Stimulated activated naive B cell treated with anti-CD40 and anti-IgM and Interleukin-4, amounts not matched to agents 10 μg/mL and 1 μg/mL and 100 μg/mL, for 72 hours (primary cell): Measurements from ENCODE around the gene OPN5.

ENCODE experiments used
- ATAC-seq, 2 donors: fragments of 150-1000 bp; cut with Tn5 transposase; replicated peaks; 2 replicates each; pipeline ENCODE4 v1.10.0; 2021; ENCODE audit warnings: moderate library complexity in 1 of 2
- DNase-seq: peaks from one replicate; pipeline ENCODE4 v3.0.0; 2021
- H3K27ac Mint-ChIP-seq: one replicate; pipeline ENCODE4 v1.8.0; 2022; ENCODE audit warnings: mild to moderate bottlenecking, mixed read lengths
- H3K27me3 Mint-ChIP-seq, 2 donors: one replicate each; pipeline ENCODE4 v1.8.0; 2022; ENCODE audit warnings: mixed read lengths in 2 of 2
- H3K36me3 Mint-ChIP-seq, 2 donors: one replicate each; pipeline ENCODE4 v1.8.0; 2022; ENCODE audit warnings: mixed read lengths in 2 of 2, mild to moderate bottlenecking in 1 of 2
- H3K4me1 Mint-ChIP-seq, 2 donors: one replicate each; pipeline ENCODE4 v1.8.0; 2022; ENCODE audit warnings: mixed read lengths in 2 of 2, mild to moderate bottlenecking in 1 of 2
- H3K4me3 Mint-ChIP-seq, 2 donors: one replicate each; pipeline ENCODE4 v1.8.0; 2022; ENCODE audit warnings: mild to moderate bottlenecking in 2 of 2, mixed read lengths in 2 of 2, moderate library complexity in 1 of 2
- H3K9me3 Mint-ChIP-seq, 2 donors: one replicate each; pipeline ENCODE4 v1.8.0; 2022; ENCODE audit warnings: mixed read lengths in 2 of 2, mild to moderate bottlenecking in 1 of 2

Gene OPN5

GRCh38 chr6:47811443-47811842 is 29.6 kb downstream of the OPN5 start:
- ATAC-seq (no peak), DNase-seq (no peak)
- H3K4me1 Mint-ChIP-seq = no peaks in the 10 kb centered on the region
- H3K27ac Mint-ChIP-seq = no peak overlapping the region
- no peaks in the 10 kb centered on the region for H3K9me3 Mint-ChIP-seq
- no peak overlapping the region for H3K4me3 Mint-ChIP-seq
- H3K27me3 Mint-ChIP-seq = peaks cover 15 to 19% of the 10 kb centered on the region in 2 donors
- no peaks in the 10 kb centered on the region for H3K36me3 Mint-ChIP-seq

GRCh38 chr6:47817749-47818148 is 35.9 kb downstream of the OPN5 start:
- Mint-ChIP-seq H3K4me3 (no peak overlapping the region), H3K36me3 (no peaks in the 10 kb centered on the region), H3K9me3 (no peaks in the 10 kb centered on the region), H3K4me1 (no peaks in the 10 kb centered on the region), H3K27ac (no peak overlapping the region), H3K27me3 (peaks cover 14 to 18% of the 10 kb centered on the region in 2 donors)
- DNase-seq = no peak
- no peak for ATAC-seq

GRCh38 chr6:47819461-47819860 is 37.6 kb downstream of the OPN5 start:
- no peak overlapping the region for H3K27ac Mint-ChIP-seq
- H3K36me3 Mint-ChIP-seq = no peaks in the 10 kb centered on the region
- no peaks in the 10 kb centered on the region for H3K9me3 Mint-ChIP-seq
- no peak overlapping the region for H3K4me3 Mint-ChIP-seq
- no peaks in the 10 kb centered on the region for H3K4me1 Mint-ChIP-seq
- H3K27me3 Mint-ChIP-seq = peaks cover 8 to 16% of the 10 kb centered on the region in 2 donors
- DNase-seq (no peak), ATAC-seq (no peak)

GRCh38 chr6:47822856-47823554 is 41.2 kb downstream of the OPN5 start:
- H3K27ac Mint-ChIP-seq = no peak overlapping the region
- ATAC-seq (no peak), DNase-seq (no peak)
- no peak overlapping the region for H3K4me3 Mint-ChIP-seq
- H3K36me3 Mint-ChIP-seq = no peaks in the 10 kb centered on the region
- H3K9me3 Mint-ChIP-seq = no peaks in the 10 kb centered on the region
- H3K4me1 Mint-ChIP-seq = no peaks in the 10 kb centered on the region
- peaks cover 5 to 16% of the 10 kb centered on the region in 2 donors for H3K27me3 Mint-ChIP-seq

GRCh38 chr6:47832386-47833100 is 50.7 kb downstream of the OPN5 start:
- Mint-ChIP-seq H3K9me3 (no peaks in the 10 kb centered on the region), H3K27ac (no peak overlapping the region), H3K27me3 (peaks cover under 1 to 5% of the 10 kb centered on the region in 2 donors), H3K4me1 (no peaks in the 10 kb centered on the region), H3K4me3 (no peak overlapping the region), H3K36me3 (no peaks in the 10 kb centered on the region)
- ATAC-seq (no peak), DNase-seq (no peak)

- Mint-ChIP-seq H3K9me3 (peaks cover 0 to 3% of the 10 kb centered on the region in 2 donors), H3K27ac (no peak overlapping the region), H3K36me3 (no peaks in the 10 kb centered on the region), H3K4me3 (no peak overlapping the region), H3K4me1 (no peaks in the 10 kb centered on the region), H3K27me3 (peaks cover 7 to 9% of the 10 kb centered on the region in 2 donors)
- no peak for DNase-seq
- no peak for ATAC-seq
Measured at GRCh38 chr6:47834196-47834595, 52.4 kb downstream of the OPN5 start.

GRCh38 chr6:47836046-47836445 is 54.2 kb downstream of the OPN5 start:
- no peaks in the 10 kb centered on the region for H3K36me3 Mint-ChIP-seq
- H3K27ac Mint-ChIP-seq = no peak overlapping the region

GRCh38 chr6:47836639-47837038 is 54.8 kb downstream of the OPN5 start:
- ATAC-seq (peak in 1 of 2 donors; percentile 25), DNase-seq (no peak)
- H3K27me3 Mint-ChIP-seq = peaks cover 4 to 7% of the 10 kb centered on the region in 2 donors
- H3K36me3 Mint-ChIP-seq = no peaks in the 10 kb centered on the region
- H3K9me3 Mint-ChIP-seq = peaks cover 0 to 3% of the 10 kb centered on the region in 2 donors
- H3K4me3 Mint-ChIP-seq = no peak overlapping the region
- H3K27ac Mint-ChIP-seq = no peak overlapping the region
- H3K4me1 Mint-ChIP-seq = no peaks in the 10 kb centered on the region

More at GRCh38 chr6:47836046-47836445, 54.2 kb downstream of the OPN5 start:
- Mint-ChIP-seq H3K9me3 (peaks cover 0 to 3% of the 10 kb centered on the region in 2 donors), H3K4me3 (no peak overlapping the region), H3K27me3 (peaks cover 7 to 8% of the 10 kb centered on the region in 2 donors), H3K4me1 (no peaks in the 10 kb centered on the region)
- no peak for ATAC-seq
- DNase-seq = no peak

- H3K9me3 Mint-ChIP-seq = peaks cover 0 to 3% of the 10 kb centered on the region in 2 donors
- no peak overlapping the region for H3K27ac Mint-ChIP-seq
- no peak for DNase-seq
- H3K4me3 Mint-ChIP-seq = no peak overlapping the region
- no peaks in the 10 kb centered on the region for H3K4me1 Mint-ChIP-seq
- H3K36me3 Mint-ChIP-seq = no peaks in the 10 kb centered on the region
- peaks cover 4 to 7% of the 10 kb centered on the region in 2 donors for H3K27me3 Mint-ChIP-seq
- no peak for ATAC-seq
Measured at GRCh38 chr6:47839645-47840044, 57.8 kb downstream of the OPN5 start.

- no peak for ATAC-seq
Measured at GRCh38 chr6:47844881-47845280, 63.0 kb downstream of the OPN5 start.

GRCh38 chr6:47846752-47847151 is 64.9 kb downstream of the OPN5 start:
- Mint-ChIP-seq H3K4me1 (no peaks in the 10 kb centered on the region), H3K27ac (no peak overlapping the region), H3K4me3 (no peak overlapping the region), H3K9me3 (no peaks in the 10 kb centered on the region), H3K36me3 (no peaks in the 10 kb centered on the region), H3K27me3 (no peaks in the 10 kb centered on the region)
- ATAC-seq = no peak
- DNase-seq = no peak

More at GRCh38 chr6:47844881-47845280, 63.0 kb downstream of the OPN5 start:
- Mint-ChIP-seq H3K4me3 (no peak overlapping the region), H3K9me3 (no peaks in the 10 kb centered on the region), H3K27ac (no peak overlapping the region), H3K27me3 (no peaks in the 10 kb centered on the region), H3K4me1 (no peaks in the 10 kb centered on the region), H3K36me3 (no peaks in the 10 kb centered on the region)
- DNase-seq = no peak

- H3K4me3 Mint-ChIP-seq = no peak overlapping the region
- H3K4me1 Mint-ChIP-seq = no peaks in the 10 kb centered on the region
- peaks cover 0 to 5% of the 10 kb centered on the region in 2 donors for H3K27me3 Mint-ChIP-seq
- no peak for DNase-seq
- H3K9me3 Mint-ChIP-seq = no peaks in the 10 kb centered on the region
- H3K36me3 Mint-ChIP-seq = no peaks in the 10 kb centered on the region
- no peak overlapping the region for H3K27ac Mint-ChIP-seq
- no peak for ATAC-seq
Measured at GRCh38 chr6:47851091-47851490, 69.3 kb downstream of the OPN5 start.

GRCh38 chr6:47852727-47853126 is 70.9 kb downstream of the OPN5 start:
- no peak overlapping the region for H3K4me3 Mint-ChIP-seq
- no peak overlapping the region for H3K27ac Mint-ChIP-seq
- ATAC-seq (no peak), DNase-seq (no peak)
- no peaks in the 10 kb centered on the region for H3K9me3 Mint-ChIP-seq
- peaks cover 0 to 5% of the 10 kb centered on the region in 2 donors for H3K27me3 Mint-ChIP-seq
- H3K4me1 Mint-ChIP-seq = no peaks in the 10 kb centered on the region
- no peaks in the 10 kb centered on the region for H3K36me3 Mint-ChIP-seq

GRCh38 chr6:47853766-47854165 is 71.9 kb downstream of the OPN5 start:
- Mint-ChIP-seq H3K27ac (no peak overlapping the region), H3K9me3 (no peaks in the 10 kb centered on the region), H3K36me3 (no peaks in the 10 kb centered on the region), H3K27me3 (peaks cover 0 to 5% of the 10 kb centered on the region in 2 donors), H3K4me1 (no peaks in the 10 kb centered on the region), H3K4me3 (no peak overlapping the region)
- DNase-seq (no peak), ATAC-seq (no peak)

- no peak for ATAC-seq
Measured at GRCh38 chr6:47854971-47855370, 73.1 kb downstream of the OPN5 start.

More at GRCh38 chr6:47854971-47855370, 73.1 kb downstream of the OPN5 start:
- Mint-ChIP-seq H3K27ac (no peak overlapping the region), H3K9me3 (no peaks in the 10 kb centered on the region), H3K36me3 (no peaks in the 10 kb centered on the region), H3K27me3 (peaks cover 0 to 5% of the 10 kb centered on the region in 2 donors), H3K4me3 (no peak overlapping the region), H3K4me1 (no peaks in the 10 kb centered on the region)
- DNase-seq = no peak
